ENCODE measurements around the gene BRAT1. TPM values are rescaled to one million over a fixed set of nuclear protein-coding genes. Genes with fewer than 3 reads are reported as not detected.
"Not testable (repeated sequence)": the region's sequence is repeated elsewhere in the genome, so short reads cannot be mapped to it uniquely, and the experiment has no call there.

Gene BRAT1
- total and polyA plus RNA-seq, 2 experiments from 2014 or later = 32.5 to 76.8 TPM

- H3K9me3 Mint-ChIP-seq = peaks cover 5% of the 10 kb centered on the region; the same call in 2 of the 3 replicates
- H3K36me3 Mint-ChIP-seq (ENCODE audit: low read depth) = peaks cover 16% of the 10 kb centered on the region; the same call in 2 of the 3 replicates
- ATAC-seq (peak; percentile 43), DNase-seq (ENCODE audit: low spot score) (peak; percentile 49)
- Histone ChIP-seq H3K36me3 (ENCODE audit: insufficient read depth) (no peaks in the 10 kb centered on the region), H3K4me2 (no peak overlapping the region), H3K27me3 (ENCODE audit: insufficient read depth) (no peaks in the 10 kb centered on the region), H3K27ac (ENCODE audit: low read depth) (no peak overlapping the region), H3K9me2 (ENCODE audit: insufficient read depth) (no peaks in the 10 kb centered on the region), H4K20me1 (replicated peaks; ENCODE audit: insufficient read depth) (0 out of 2 replicates have a peak, but pooled peaks cover 3% of the 10 kb centered on the region), H3K79me2 (replicated peaks; ENCODE audit: insufficient read depth) (no peaks in the 10 kb centered on the region), H3K4me3 (no peak overlapping the region), H2AFZ (no peak overlapping the region), H3K4me1 (ENCODE audit: insufficient read depth) (no peaks in the 10 kb centered on the region), H3F3A (replicated peaks; ENCODE audit: low read depth) (no peaks in the 10 kb centered on the region)
- H3K27me3 Mint-ChIP-seq (ENCODE audit: insufficient read depth, low read depth, poor library complexity) = peaks cover 2% of the 10 kb centered on the region
- no peaks in the 10 kb centered on the region for H3K4me1 Mint-ChIP-seq
- no peak for TF ChIP-seq EZH2 (IDR thresholded peaks at IDR 0.05; ENCODE audit: low read depth, unreplicated experiment)
- TF ChIP-seq EZH2phosphoT487 (IDR thresholded peaks at IDR 0.05; ENCODE audit: unreplicated experiment) = no peak
- no peak for TF ChIP-seq REST (IDR thresholded peaks at IDR 0.05; ENCODE audit: unreplicated experiment)
- TF ChIP-seq JUNB (IDR thresholded peaks at IDR 0.05; ENCODE audit: unreplicated experiment) = no peak
- no peak for TF ChIP-seq ETS1 (IDR thresholded peaks at IDR 0.05)
- TF ChIP-seq POLR2AphosphoS5 (IDR thresholded peaks at IDR 0.05; ENCODE audit: low read depth) = no peak
- no peak for TF ChIP-seq ZNF114 (CRISPR knock-in tag; IDR thresholded peaks at IDR 0.05)
- TF ChIP-seq ZNF331 (CRISPR knock-in tag; IDR thresholded peaks at IDR 0.05; ENCODE audit: low read depth) = no peak
- H3K4me3 Mint-ChIP-seq = no peak overlapping the region
- no peak overlapping the region for H3K27ac Mint-ChIP-seq
Measured at GRCh38 chr7:2537981-2538851, 17.1 kb downstream of the BRAT1 start.

- ATAC-seq; H2AFZ ChIP-seq; H3K27ac Mint-ChIP-seq; DNase-seq (ENCODE audit: low spot score); H3K9me2 ChIP-seq (ENCODE audit: insufficient read depth); H3K27me3 Mint-ChIP-seq (ENCODE audit: insufficient read depth, low read depth, poor library complexity); H3K4me2 ChIP-seq; H3K27me3 ChIP-seq (ENCODE audit: insufficient read depth); H3F3A ChIP-seq (replicated peaks; ENCODE audit: low read depth); H3K4me1 Mint-ChIP-seq; H3K9me3 Mint-ChIP-seq; H3K27ac ChIP-seq (ENCODE audit: low read depth); H3K4me3 ChIP-seq; H3K4me3 Mint-ChIP-seq; H3K79me2 ChIP-seq (replicated peaks; ENCODE audit: insufficient read depth); H4K20me1 ChIP-seq (replicated peaks; ENCODE audit: insufficient read depth); H3K4me1 ChIP-seq (ENCODE audit: insufficient read depth); H3K36me3 ChIP-seq (ENCODE audit: insufficient read depth): not testable (repeated sequence)
- H3K36me3 Mint-ChIP-seq (ENCODE audit: low read depth) = peaks cover 12% of the 10 kb centered on the region; the same call in 2 of the 3 replicates
Measured at GRCh38 chr7:2535872-2536627, 19.3 kb downstream of the BRAT1 start.

GRCh38 chr7:2534214-2534613 lies 21.1 kb downstream of the BRAT1 start:
- not testable (repeated sequence) for H3K4me3 ChIP-seq; H2AFZ ChIP-seq; H3F3A ChIP-seq (replicated peaks; ENCODE audit: low read depth); H4K20me1 ChIP-seq (replicated peaks; ENCODE audit: insufficient read depth); H3K27me3 ChIP-seq (ENCODE audit: insufficient read depth); ATAC-seq; H3K27ac Mint-ChIP-seq; H3K9me3 Mint-ChIP-seq; H3K27ac ChIP-seq (ENCODE audit: low read depth); DNase-seq (ENCODE audit: low spot score); H3K9me2 ChIP-seq (ENCODE audit: insufficient read depth); H3K4me1 ChIP-seq (ENCODE audit: insufficient read depth); H3K79me2 ChIP-seq (replicated peaks; ENCODE audit: insufficient read depth); H3K36me3 ChIP-seq (ENCODE audit: insufficient read depth); H3K4me1 Mint-ChIP-seq; H3K4me2 ChIP-seq; H3K27me3 Mint-ChIP-seq (ENCODE audit: insufficient read depth, low read depth, poor library complexity); H3K4me3 Mint-ChIP-seq
- H3K36me3 Mint-ChIP-seq (ENCODE audit: low read depth) = peaks cover 12% of the 10 kb centered on the region; the same call in 2 of the 3 replicates

GRCh38 chr7:2533566-2533965 lies 21.8 kb downstream of the BRAT1 start:
- H3K4me1 Mint-ChIP-seq, H3K9me3 Mint-ChIP-seq: not testable (repeated sequence)

More at GRCh38 chr7:2533566-2533965, 21.8 kb downstream of the BRAT1 start:
- not testable (repeated sequence) for ATAC-seq; H3K4me1 ChIP-seq (ENCODE audit: insufficient read depth); H3K27ac Mint-ChIP-seq; H2AFZ ChIP-seq; H3K4me3 ChIP-seq; H3K4me3 Mint-ChIP-seq; H3K9me2 ChIP-seq (ENCODE audit: insufficient read depth); H3K27me3 ChIP-seq (ENCODE audit: insufficient read depth); H4K20me1 ChIP-seq (replicated peaks; ENCODE audit: insufficient read depth); H3F3A ChIP-seq (replicated peaks; ENCODE audit: low read depth); H3K27ac ChIP-seq (ENCODE audit: low read depth); H3K79me2 ChIP-seq (replicated peaks; ENCODE audit: insufficient read depth); H3K27me3 Mint-ChIP-seq (ENCODE audit: insufficient read depth, low read depth, poor library complexity); H3K36me3 ChIP-seq (ENCODE audit: insufficient read depth); DNase-seq (ENCODE audit: low spot score); H3K36me3 Mint-ChIP-seq (ENCODE audit: low read depth); H3K4me2 ChIP-seq
